PC-9 (cell line): ENCODE measurements around the gene NOP53.

ENCODE experiments used
- EZH2 ChIP-seq: fragments of 200-600 bp; sonication (generic); IDR thresholded peaks from 2 replicates; pipeline ENCODE4 v1.8.0; 2017; ENCODE audit warnings: antibody characterized with exemption, low read depth
- TF ChIP-seq, protein P1 (sequence below): fragments of 200-600 bp; sonication (generic); conservative IDR thresholded peaks from 2 replicates; pipeline ENCODE4 v1.6.1; 2017; ENCODE audit warnings: mixed run types, antibody characterized with exemption, mild to moderate bottlenecking, moderate library complexity

GRCh38 chr19:47761566-47761965, 16.2 kb downstream of the NOP53 start:
- TF ChIP-seq, protein P1, sequence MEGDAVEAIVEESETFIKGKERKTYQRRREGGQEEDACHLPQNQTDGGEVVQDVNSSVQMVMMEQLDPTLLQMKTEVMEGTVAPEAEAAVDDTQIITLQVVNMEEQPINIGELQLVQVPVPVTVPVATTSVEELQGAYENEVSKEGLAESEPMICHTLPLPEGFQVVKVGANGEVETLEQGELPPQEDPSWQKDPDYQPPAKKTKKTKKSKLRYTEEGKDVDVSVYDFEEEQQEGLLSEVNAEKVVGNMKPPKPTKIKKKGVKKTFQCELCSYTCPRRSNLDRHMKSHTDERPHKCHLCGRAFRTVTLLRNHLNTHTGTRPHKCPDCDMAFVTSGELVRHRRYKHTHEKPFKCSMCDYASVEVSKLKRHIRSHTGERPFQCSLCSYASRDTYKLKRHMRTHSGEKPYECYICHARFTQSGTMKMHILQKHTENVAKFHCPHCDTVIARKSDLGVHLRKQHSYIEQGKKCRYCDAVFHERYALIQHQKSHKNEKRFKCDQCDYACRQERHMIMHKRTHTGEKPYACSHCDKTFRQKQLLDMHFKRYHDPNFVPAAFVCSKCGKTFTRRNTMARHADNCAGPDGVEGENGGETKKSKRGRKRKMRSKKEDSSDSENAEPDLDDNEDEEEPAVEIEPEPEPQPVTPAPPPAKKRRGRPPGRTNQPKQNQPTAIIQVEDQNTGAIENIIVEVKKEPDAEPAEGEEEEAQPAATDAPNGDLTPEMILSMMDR: no peak
- no peak for TF ChIP-seq EZH2
